Lower leg skin (tissue), 4 donors: Measurements from ENCODE around the gene NR5A2. TPM values are rescaled to one million over a fixed set of nuclear protein-coding genes. Genes with fewer than 3 reads are reported as not detected.

ENCODE experiments used
- DNase-seq, 2 donors: peaks; one replicate each; pipeline ENCODE4 v3.0.0-alpha.2; 2019; ENCODE audit warnings: low spot score in 2 of 2
- H3K4me3 ChIP-seq: fragments of 200-600 bp; sonication (generic); 2 replicates; pipeline ENCODE4 v1.5.1; 2017; ENCODE audit warnings: mild to moderate bottlenecking, low read depth; ENCODE audit not compliant: poor library complexity, severe bottlenecking
- CTCF ChIP-seq, 3 donors: fragments of 450-650 bp; IDR thresholded peaks; one replicate each; pipeline ENCODE4 v1.5.1; 2016; ENCODE audit warnings: antibody characterized with exemption in 3 of 3, mild to moderate bottlenecking in 3 of 3, moderate library complexity in 2 of 3
- POLR2A ChIP-seq, 2 donors: fragments of 450-650 bp; IDR thresholded peaks; one replicate each; pipeline ENCODE4 v1.6.1; 2016 to 2017; ENCODE audit warnings: antibody characterized with exemption in 2 of 2, mild to moderate bottlenecking in 1 of 2, moderate library complexity in 1 of 2
- WGBS, 2 donors: methylation state at CpG; one replicate each; pipeline ENCODE4 v1.1.5; 2018; 5-methylcytosine and 5-hydroxymethylcytosine counted together
- intact Hi-C: fragments of 100-400 bp; cut with DNase I; formaldehyde crosslinking; loops from one replicate; pipeline ENCODE4 v1.15.0; 2023; ENCODE audit warnings: low total_unique reads
- total RNA-seq, 4 donors: library from RNA; depleted of rRNA; stranded (reverse); fragments of >200 nt; gene quantifications; one replicate each; pipeline ENCODE4 v1.1.0, GENCODE V29; 2016

Gene NR5A2
- total RNA-seq, 4 donors from 2014 or later = 0.59 to 2.4 (median 1.2) TPM

GRCh38 chr1:200036619-200037270 is 9.2 kb downstream of the NR5A2 start:
- 18 to 31% methylated on average over 18 of the region's 18 CpGs for WGBS, 2 donors
- intact Hi-C loops = no loop called here
- DNase-seq = no peak
- no peak overlapping the region for H3K4me3 ChIP-seq
- TF ChIP-seq CTCF (IDR thresholded peaks at IDR 0.05) (no peak), POLR2A (IDR thresholded peaks at IDR 0.05) (no peak)

DNA sequence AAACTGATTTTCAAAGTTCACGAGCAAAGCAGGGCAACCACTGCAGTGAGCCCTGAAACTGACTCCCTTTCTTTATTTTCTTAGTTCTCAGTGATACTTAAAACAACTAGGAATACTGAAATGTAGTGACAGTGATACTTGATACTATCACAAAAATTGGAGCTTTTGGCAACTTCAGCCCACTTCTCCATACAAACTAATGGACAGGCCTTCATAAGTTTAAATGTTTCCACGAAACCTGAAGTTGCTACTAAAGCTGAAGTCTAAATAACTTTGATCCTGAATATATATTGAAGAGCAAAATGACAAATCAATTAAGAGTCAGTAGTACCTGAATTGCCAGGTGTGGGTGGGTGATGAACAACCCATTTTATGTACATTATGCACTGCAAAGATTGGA is 10.0 kb downstream of the NR5A2 start:
- 45 to 85% methylated on average over 2 of the region's 2 CpGs for WGBS, 2 donors
- TF ChIP-seq POLR2A (IDR thresholded peaks at IDR 0.05) = no peak
- no peak for TF ChIP-seq CTCF (IDR thresholded peaks at IDR 0.05)
- H3K4me3 ChIP-seq = no peak overlapping the region
- no peak for DNase-seq
- intact Hi-C loops = no loop called here

GRCh38 chr1:200037904-200038303 is 10.4 kb downstream of the NR5A2 start:
- TF ChIP-seq POLR2A (IDR thresholded peaks at IDR 0.05) (no peak), CTCF (IDR thresholded peaks at IDR 0.05) (no peak)
- WGBS, 2 donors = 39 to 48% methylated on average over 8 of the region's 8 CpGs
- intact Hi-C loops = no loop called here
- no peak overlapping the region for H3K4me3 ChIP-seq
- DNase-seq = no peak

DNA sequence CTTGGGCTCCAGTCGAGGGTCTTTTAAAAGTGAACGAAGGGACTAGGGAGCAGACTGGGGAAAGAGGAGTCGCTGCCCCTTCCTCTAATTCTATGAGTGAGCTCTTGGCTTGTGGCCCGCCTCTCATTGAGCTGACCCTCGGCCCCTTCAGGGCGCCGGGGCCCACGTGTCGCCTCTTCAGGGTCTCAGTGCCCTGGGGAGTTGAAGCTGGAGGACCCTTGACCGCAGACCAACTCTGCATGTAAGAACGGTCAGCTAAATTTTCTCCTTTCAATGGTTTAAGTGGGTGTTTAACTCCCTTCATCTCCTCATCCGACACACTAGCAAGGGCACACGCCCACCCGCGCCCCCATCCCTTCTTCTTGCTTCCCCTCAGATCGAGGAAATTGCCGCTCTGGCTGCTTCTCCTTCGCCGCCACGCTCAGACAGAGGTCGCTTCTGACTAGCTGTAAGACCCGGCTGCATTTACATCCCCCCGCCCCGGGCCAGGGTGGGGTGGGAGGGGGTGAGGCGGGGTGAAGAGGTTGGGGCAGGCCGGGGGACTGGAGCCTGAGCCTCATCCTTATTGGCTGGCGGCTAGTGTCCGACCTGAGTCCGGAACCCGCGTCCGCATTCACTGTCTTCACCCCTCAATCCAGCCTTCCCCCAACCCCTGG is 10.9 kb downstream of the NR5A2 start:
- intact Hi-C loops = no loop called here
- 12 to 17% methylated on average over 21 to 32 of the region's 32 CpGs for WGBS, 2 donors
- no peak overlapping the region for H3K4me3 ChIP-seq
- no peak for DNase-seq
- TF ChIP-seq POLR2A (IDR thresholded peaks at IDR 0.05) = no peak
- no peak for TF ChIP-seq CTCF (IDR thresholded peaks at IDR 0.05)

GRCh38 chr1:200038981-200039848 is 11.7 kb downstream of the NR5A2 start:
- intact Hi-C loops = no loop called here
- 0 to 1% methylated on average over 54 to 67 of the region's 79 CpGs for WGBS, 2 donors
- no peak for TF ChIP-seq POLR2A (IDR thresholded peaks at IDR 0.05)
- no peak for TF ChIP-seq CTCF (IDR thresholded peaks at IDR 0.05)
- no peak overlapping the region for H3K4me3 ChIP-seq
- no peak for DNase-seq
